KG1 (cell line): ENCODE results near the gene ORC5.

Experiments
- DNase-seq: peaks from one replicate; lab custom pipeline; 2025; lab: John Stamatoyannopoulos, UW

Gene ORC5

GRCh38 chr7:104124893-104125477 is 82.8 kb downstream of the ORC5 start:
- no peak for DNase-seq

GRCh38 chr7:104124469-104124868 is 83.3 kb downstream of the ORC5 start:
- DNase-seq, result no peak

GRCh38 chr7:104123786-104124185 is 84.0 kb downstream of the ORC5 start:
- DNase-seq, result no peak

GRCh38 chr7:104113788-104114187 is 94.0 kb downstream of the ORC5 start:
- DNase-seq, result no peak

- no peak for DNase-seq
These were observed 95.2 kb downstream of the ORC5 start for GRCh38 chr7:104112623-104113022.

- no peak for DNase-seq
These were observed 96.5 kb downstream of the ORC5 start for GRCh38 chr7:104111271-104111670.

- no peak for DNase-seq
These were observed 101.5 kb downstream of the ORC5 start for GRCh38 chr7:104106108-104106905.

- DNase-seq, result no peak
These were observed 108.9 kb downstream of the ORC5 start for GRCh38 chr7:104098890-104099289.

- no peak for DNase-seq
These were observed 111.1 kb downstream of the ORC5 start for GRCh38 chr7:104096683-104097082.

GRCh38 chr7:104093127-104093526 is 114.7 kb downstream of the ORC5 start:
- DNase-seq, result no peak

GRCh38 chr7:104091242-104091641 is 116.6 kb downstream of the ORC5 start:
- DNase-seq, result no peak

- DNase-seq, result no peak
These were observed 118.2 kb downstream of the ORC5 start for GRCh38 chr7:104089612-104090011.

GRCh38 chr7:104089061-104089460 is 118.8 kb downstream of the ORC5 start:
- no peak for DNase-seq
